GM13976 (cell line): Measurements from ENCODE around the gene DOK1.
"Not testable (repeated sequence)": the region's sequence is repeated elsewhere in the genome, so short reads cannot be mapped to it uniquely, and the experiment has no call there.

Experiments used
- DNase-seq: peaks from one replicate; pipeline ENCODE4 v3.0.0; 2012; ENCODE audit warnings: low spot score
- in situ Hi-C: fragments of 300-500 bp; cut with MboI; formaldehyde crosslinking; loops from one replicate; pipeline ENCODE4 v1.12.0; 2022; ENCODE audit warnings: low sequenced_read_pairs, mixed read lengths, inconsistent platforms; ENCODE audit not compliant: unreplicated experiment
- TF ChIP-seq, protein P1 (sequence below): IDR thresholded peaks from 2 replicates; pipeline ENCODE4 v1.5.1; 2012; ENCODE audit warnings: borderline replicate concordance, mild to moderate bottlenecking; ENCODE audit not compliant: insufficient read depth; ENCODE audit errors: extremely low read depth, missing control alignments, control extremely low read depth

Gene DOK1

GRCh38 chr2:74558284-74559230, 4.0 kb downstream of the DOK1 start:
- in situ Hi-C loops = no loop called here

GRCh38 chr2:74559912-74560311, 5.4 kb downstream of the DOK1 start:
- TF ChIP-seq, protein P1, sequence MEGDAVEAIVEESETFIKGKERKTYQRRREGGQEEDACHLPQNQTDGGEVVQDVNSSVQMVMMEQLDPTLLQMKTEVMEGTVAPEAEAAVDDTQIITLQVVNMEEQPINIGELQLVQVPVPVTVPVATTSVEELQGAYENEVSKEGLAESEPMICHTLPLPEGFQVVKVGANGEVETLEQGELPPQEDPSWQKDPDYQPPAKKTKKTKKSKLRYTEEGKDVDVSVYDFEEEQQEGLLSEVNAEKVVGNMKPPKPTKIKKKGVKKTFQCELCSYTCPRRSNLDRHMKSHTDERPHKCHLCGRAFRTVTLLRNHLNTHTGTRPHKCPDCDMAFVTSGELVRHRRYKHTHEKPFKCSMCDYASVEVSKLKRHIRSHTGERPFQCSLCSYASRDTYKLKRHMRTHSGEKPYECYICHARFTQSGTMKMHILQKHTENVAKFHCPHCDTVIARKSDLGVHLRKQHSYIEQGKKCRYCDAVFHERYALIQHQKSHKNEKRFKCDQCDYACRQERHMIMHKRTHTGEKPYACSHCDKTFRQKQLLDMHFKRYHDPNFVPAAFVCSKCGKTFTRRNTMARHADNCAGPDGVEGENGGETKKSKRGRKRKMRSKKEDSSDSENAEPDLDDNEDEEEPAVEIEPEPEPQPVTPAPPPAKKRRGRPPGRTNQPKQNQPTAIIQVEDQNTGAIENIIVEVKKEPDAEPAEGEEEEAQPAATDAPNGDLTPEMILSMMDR = no peak
- no peak for DNase-seq
- in situ Hi-C loops = no loop called here

More at GRCh38 chr2:74558284-74559230, 4.0 kb downstream of the DOK1 start:
- TF ChIP-seq, protein P1 = no peak
- no peak for DNase-seq

GRCh38 chr2:74560591-74560990, 6.1 kb downstream of the DOK1 start:
- TF ChIP-seq, protein P1 = no peak
- in situ Hi-C loops = no loop called here
- DNase-seq = no peak

DNA sequence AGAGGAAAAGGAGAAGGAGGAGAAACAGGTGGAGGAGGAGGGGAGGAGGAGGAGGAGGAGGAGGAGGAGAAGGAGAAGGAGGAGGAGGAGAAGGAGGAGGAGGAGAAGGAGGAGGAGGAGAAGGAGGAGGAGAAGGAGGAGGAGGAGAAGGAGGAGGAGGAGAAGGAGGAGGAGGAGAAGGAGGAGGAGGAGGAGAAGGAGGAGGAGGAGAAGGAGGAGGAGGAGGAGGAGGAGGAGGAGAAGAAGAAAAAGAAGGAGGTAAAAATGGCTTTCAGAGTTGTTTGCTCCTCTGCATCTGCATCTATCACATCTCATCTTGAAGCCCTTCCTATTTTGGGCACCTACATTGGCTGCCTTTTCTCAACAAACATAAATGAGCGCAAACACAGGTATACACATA, 6.5 kb downstream of the DOK1 start:
- DNase-seq, in situ Hi-C loops: not testable (repeated sequence)

DNA sequence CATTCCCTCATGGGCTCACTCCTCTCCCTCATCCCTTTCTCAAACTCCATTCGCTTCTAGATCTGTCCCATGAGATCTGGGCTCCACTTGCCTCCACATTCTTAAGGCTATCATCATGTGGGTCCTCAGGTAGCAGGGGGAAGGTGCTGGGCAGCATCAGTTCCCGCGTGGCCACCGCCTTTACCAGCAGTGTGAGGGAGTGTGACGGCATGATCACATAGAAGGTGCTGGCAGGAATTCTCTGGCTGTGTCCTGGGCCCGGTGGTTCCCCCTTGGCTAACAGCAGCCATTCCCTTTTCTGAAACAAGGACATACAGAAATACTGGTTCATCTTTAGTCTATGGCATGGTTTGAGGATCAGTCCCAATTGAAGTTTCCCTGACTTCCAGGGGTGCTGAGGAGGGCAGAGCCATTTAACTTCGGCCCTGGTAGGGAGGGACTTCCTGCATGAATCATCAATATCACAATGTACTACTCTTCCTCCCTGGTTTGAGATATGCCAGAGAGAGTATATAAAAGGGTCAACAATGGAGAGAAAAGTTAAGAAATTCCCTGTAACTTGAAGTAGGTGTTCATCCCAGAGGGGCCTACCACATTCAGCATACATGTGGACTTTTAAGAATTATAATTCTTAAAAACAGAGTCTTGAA, 7.7 kb downstream of the DOK1 start:
- no peak for DNase-seq
- in situ Hi-C loops = no loop called here
- TF ChIP-seq, protein P1 = no peak

- no peak for DNase-seq
- TF ChIP-seq, protein P1 = no peak
- in situ Hi-C loops = no loop called here
Measured at GRCh38 chr2:74564222-74564621, 9.7 kb downstream of the DOK1 start.
